ENCODE results near the gene GTF2E1. TPM values are rescaled to one million over a fixed set of nuclear protein-coding genes. Genes with fewer than 3 reads are reported as not detected.

GTF2E1 gene
- total RNA-seq, 2 experiments from 2014 or later, result 14.8 to 40.8 TPM

- Histone ChIP-seq H3K4me3 (ENCODE audit: low read depth, low read length, poor library complexity, severe bottlenecking) (peak overlapping the region; percentile 10), H3K79me2 (ENCODE audit: insufficient read depth, low read depth, low read length) (no peaks in the 10 kb centered on the region), H2AFZ (ENCODE audit: low read length) (peak overlapping the region; percentile 79; the same call in 1 of the 2 replicates), H3K36me3 (ENCODE audit: insufficient read depth, low read length) (no peaks in the 10 kb centered on the region), H3K27ac (ENCODE audit: low read depth, low read length, poor library complexity, severe bottlenecking) (peak overlapping the region; percentile 24), H4K20me1 (ENCODE audit: insufficient read depth, low read length) (no peaks in the 10 kb centered on the region), H3K4me2 (ENCODE audit: low read length) (peak overlapping the region; percentile 51), H3K4me1 (ENCODE audit: insufficient read depth, low read length, poor library complexity, severe bottlenecking) (peaks cover 44% of the 10 kb centered on the region), H3K9me3 (ENCODE audit: low read length) (no peaks in the 10 kb centered on the region), H3K9me2 (ENCODE audit: insufficient read depth, low read length) (no peaks in the 10 kb centered on the region)
- BruUV-seq (replicated peaks), result no TSS peak
- DNase-seq (ENCODE audit: low spot score), result peak; percentile 79
- intact Hi-C loops (cut with micrococcal nuclease; ENCODE audit: unreplicated experiment), result loop anchor here (1.0 to 10.0 kb wide), 4 partner anchors 53 to 234 kb away; partner anchors contain the start of genes GTF2E1, NDUFB4 and RABL3
- ChIA-PET POLR2A (interaction anchor here (0.5 to 1.5 kb wide), 12 partner anchors 10 to 745 kb away, joined by 3 to 6 read pairs (median 3); partner anchors contain the start of gene LRRC58), CTCF (ENCODE audit: unreplicated experiment) (interaction anchor here (0.7 to 1.2 kb wide), 3 partner anchors 8 to 15 kb away, joined by 3 to 6 read pairs (median 3); no protein-coding TSS in a partner anchor)
- peak; percentile 96 for TF ChIP-seq CTCF (conservative IDR thresholded peaks at IDR 0.05; ENCODE audit: low read length)
- TF ChIP-seq EZH2phosphoT487 (IDR thresholded peaks at IDR 0.05; ENCODE audit: borderline replicate concordance, low read depth, low read length), result no peak
Observed at GRCh38 chr3:120795017-120795648, 52.6 kb downstream of the GTF2E1 start.

GRCh38 chr3:120795959-120796358, 53.4 kb downstream of the GTF2E1 start:
- no peaks in the 10 kb centered on the region for H3K9me2 ChIP-seq (ENCODE audit: insufficient read depth, low read length)
- no peaks in the 10 kb centered on the region for H3K9me3 ChIP-seq (ENCODE audit: low read length)
- peak overlapping the region; percentile 79; the same call in 1 of the 2 replicates for H2AFZ ChIP-seq (ENCODE audit: low read length)
- H3K4me2 ChIP-seq (ENCODE audit: low read length), result peak overlapping the region; percentile 51
- no peaks in the 10 kb centered on the region for H3K79me2 ChIP-seq (ENCODE audit: insufficient read depth, low read depth, low read length)
- ChIA-PET CTCF (ENCODE audit: unreplicated experiment) (interaction anchor here (1.2 kb wide), 1 partner anchor 10 kb away, joined by 6 read pairs; no protein-coding TSS in a partner anchor), POLR2A (interaction anchor here (0.6 to 1.2 kb wide), 2 partner anchors 23 to 744 kb away, joined by 4 to 6 read pairs; no protein-coding TSS in a partner anchor)
- H3K36me3 ChIP-seq (ENCODE audit: insufficient read depth, low read length), result no peaks in the 10 kb centered on the region
- no peak for DNase-seq (ENCODE audit: low spot score)
- peak overlapping the region; percentile 10 for H3K4me3 ChIP-seq (ENCODE audit: low read depth, low read length, poor library complexity, severe bottlenecking)
- intact Hi-C loops (cut with micrococcal nuclease; ENCODE audit: unreplicated experiment), result loop anchor here (1.0 to 10.0 kb wide), 4 partner anchors 54 to 235 kb away; partner anchors contain the start of genes GTF2E1, NDUFB4 and RABL3
- TF ChIP-seq EZH2phosphoT487 (IDR thresholded peaks at IDR 0.05; ENCODE audit: borderline replicate concordance, low read depth, low read length), result no peak
- TF ChIP-seq CTCF (conservative IDR thresholded peaks at IDR 0.05; ENCODE audit: low read length), result no peak
- no TSS peak for BruUV-seq (replicated peaks)
- peaks cover 52% of the 10 kb centered on the region for H3K4me1 ChIP-seq (ENCODE audit: insufficient read depth, low read length, poor library complexity, severe bottlenecking)
- peak overlapping the region; percentile 24 for H3K27ac ChIP-seq (ENCODE audit: low read depth, low read length, poor library complexity, severe bottlenecking)
- H4K20me1 ChIP-seq (ENCODE audit: insufficient read depth, low read length), result no peaks in the 10 kb centered on the region

- Histone ChIP-seq H4K20me1 (ENCODE audit: insufficient read depth, low read length) (no peaks in the 10 kb centered on the region), H3K9me3 (ENCODE audit: low read length) (no peaks in the 10 kb centered on the region), H3K9me2 (ENCODE audit: insufficient read depth, low read length) (no peaks in the 10 kb centered on the region), H3K4me1 (ENCODE audit: insufficient read depth, low read length, poor library complexity, severe bottlenecking) (peaks cover 63% of the 10 kb centered on the region), H3K4me2 (ENCODE audit: low read length) (no peak overlapping the region), H3K4me3 (ENCODE audit: low read depth, low read length, poor library complexity, severe bottlenecking) (no peak overlapping the region), H3K79me2 (ENCODE audit: insufficient read depth, low read depth, low read length) (no peaks in the 10 kb centered on the region), H3K36me3 (ENCODE audit: insufficient read depth, low read length) (no peaks in the 10 kb centered on the region), H3K27ac (ENCODE audit: low read depth, low read length, poor library complexity, severe bottlenecking) (no peak overlapping the region), H2AFZ (ENCODE audit: low read length) (no peak overlapping the region)
- CTCF ChIA-PET (ENCODE audit: unreplicated experiment), result no interaction called here
- no peak for TF ChIP-seq EZH2phosphoT487 (IDR thresholded peaks at IDR 0.05; ENCODE audit: borderline replicate concordance, low read depth, low read length)
- no peak for TF ChIP-seq CTCF (conservative IDR thresholded peaks at IDR 0.05; ENCODE audit: low read length)
- BruUV-seq (replicated peaks), result no TSS peak
- DNase-seq (ENCODE audit: low spot score), result no peak
- intact Hi-C loops (cut with micrococcal nuclease; ENCODE audit: unreplicated experiment), result loop anchor here (5.0 to 10.0 kb wide), 3 partner anchors 55 to 202 kb away; partner anchors contain the start of genes GTF2E1, NDUFB4 and RABL3
- POLR2A ChIA-PET, result no interaction called here
Observed at GRCh38 chr3:120796976-120797375, 54.4 kb downstream of the GTF2E1 start.

Measured in OCI-LY7 (cell line).